ENCODE data around the gene SLIT3.

- TF ChIP-seq CTCF (IDR thresholded peaks at IDR 0.05; ENCODE audit: low read depth, low read length) (no peak), MAX (IDR thresholded peaks at IDR 0.05; ENCODE audit: low read depth, low read length) (no peak), POLR2A (IDR thresholded peaks at IDR 0.05; ENCODE audit: extremely low read depth, insufficient read length) (no peak), MYC (IDR thresholded peaks at IDR 0.05; ENCODE audit: low read depth, low read length) (no peak)
Measured at GRCh38 chr5:168852329-168852728, 448.6 kb downstream of the SLIT3 start.

Data from NB4 (cell line).